Left hindlimb (tissue), 1 donor: Measurements from ENCODE around the gene THOC6.
A peak's percentile ranks its signal among the peaks of the same experiment; 100 is the strongest.

ENCODE experiments used
- DNase-seq: peaks from one replicate; pipeline ENCODE4 v3.0.0-alpha.2; 2018

THOC6 gene

DNA sequence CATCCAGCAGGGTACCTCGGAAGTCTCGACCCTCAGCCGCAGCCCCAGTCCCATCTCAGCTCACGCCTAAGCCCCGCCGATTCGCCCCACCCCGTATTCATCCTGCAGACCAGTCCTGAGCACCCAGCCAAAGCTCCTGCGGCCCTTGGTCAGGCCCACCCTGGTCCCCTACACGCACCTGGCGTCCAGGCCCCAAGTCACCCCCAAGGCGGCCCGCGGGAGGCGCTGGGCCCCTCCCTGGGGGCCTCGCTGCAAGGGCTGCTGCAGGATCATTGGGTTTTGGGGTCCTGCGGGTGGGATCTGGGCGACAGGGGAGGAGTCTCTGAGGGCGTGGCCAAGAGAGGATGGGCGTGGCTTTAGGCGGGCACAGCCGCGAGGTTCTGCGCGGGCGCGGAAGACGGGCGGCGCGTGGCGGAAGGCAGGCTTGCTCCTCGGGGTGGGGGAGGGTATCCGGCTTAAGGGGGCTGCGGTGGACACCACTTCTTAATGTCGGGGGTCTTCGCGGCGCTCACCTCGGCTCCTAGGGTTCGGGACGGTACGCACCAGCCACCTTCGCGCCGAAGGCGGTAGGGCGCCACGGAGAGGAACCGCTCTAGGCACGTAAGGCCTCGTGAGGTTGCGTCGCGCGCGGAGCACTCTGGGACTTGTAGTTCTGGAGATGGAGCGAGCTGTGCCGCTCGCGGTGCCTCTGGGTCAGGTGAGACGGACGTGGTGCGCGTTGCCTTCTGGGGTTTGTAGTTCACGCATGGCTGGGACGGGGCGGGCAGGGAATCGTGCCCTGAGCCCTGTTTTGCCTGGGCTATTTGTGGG is at the start of gene THOC6, which contains the start of gene HCFC1R1:
Gene THOC6 (plus strand): TSS at position 367 of the 810 bp plus-strand sequence. CDS start 292 bp downstream, at position 659.
Gene HCFC1R1 (minus strand): TSS at position 274 of the 810 bp plus-strand sequence. CDS start 1 bp downstream, at position 273.
- peak; percentile 97 for DNase-seq

DNA sequence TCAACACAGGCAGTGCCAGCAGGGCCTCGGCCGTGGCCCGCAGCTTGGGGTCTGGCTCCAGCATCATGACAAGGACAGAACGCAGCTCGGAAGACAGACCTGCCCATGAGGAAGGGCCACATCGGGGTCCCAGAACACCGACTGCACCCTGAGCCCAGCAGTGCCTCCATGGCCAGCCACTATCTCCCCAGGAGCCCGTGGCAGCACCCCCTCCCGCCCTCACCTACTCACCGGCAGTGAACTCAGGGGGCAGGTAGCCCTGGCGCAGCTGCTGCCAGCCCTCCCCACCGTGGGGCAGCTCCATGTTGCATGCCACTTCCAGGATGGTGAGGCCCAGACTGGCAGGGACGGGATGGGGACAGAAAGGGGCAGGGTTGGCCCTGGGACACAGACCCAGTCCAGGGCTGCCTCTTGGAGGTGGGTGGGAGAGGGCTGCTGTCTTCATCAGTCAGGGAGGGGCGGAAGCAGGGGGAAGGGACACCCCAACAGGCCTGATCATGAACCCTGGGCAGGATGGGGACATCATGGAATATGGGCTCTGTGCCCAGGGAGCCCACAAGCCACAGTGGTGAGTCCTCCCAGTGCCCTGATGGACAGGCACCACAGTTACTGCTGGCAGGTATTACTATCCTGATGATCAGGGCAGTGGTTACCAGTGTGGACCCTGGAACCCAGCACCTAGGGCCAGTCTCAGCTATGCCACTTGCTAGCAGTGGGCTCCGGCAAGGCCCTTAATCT is 49.3 kb upstream of the THOC6 start:
- no peak for DNase-seq

DNA sequence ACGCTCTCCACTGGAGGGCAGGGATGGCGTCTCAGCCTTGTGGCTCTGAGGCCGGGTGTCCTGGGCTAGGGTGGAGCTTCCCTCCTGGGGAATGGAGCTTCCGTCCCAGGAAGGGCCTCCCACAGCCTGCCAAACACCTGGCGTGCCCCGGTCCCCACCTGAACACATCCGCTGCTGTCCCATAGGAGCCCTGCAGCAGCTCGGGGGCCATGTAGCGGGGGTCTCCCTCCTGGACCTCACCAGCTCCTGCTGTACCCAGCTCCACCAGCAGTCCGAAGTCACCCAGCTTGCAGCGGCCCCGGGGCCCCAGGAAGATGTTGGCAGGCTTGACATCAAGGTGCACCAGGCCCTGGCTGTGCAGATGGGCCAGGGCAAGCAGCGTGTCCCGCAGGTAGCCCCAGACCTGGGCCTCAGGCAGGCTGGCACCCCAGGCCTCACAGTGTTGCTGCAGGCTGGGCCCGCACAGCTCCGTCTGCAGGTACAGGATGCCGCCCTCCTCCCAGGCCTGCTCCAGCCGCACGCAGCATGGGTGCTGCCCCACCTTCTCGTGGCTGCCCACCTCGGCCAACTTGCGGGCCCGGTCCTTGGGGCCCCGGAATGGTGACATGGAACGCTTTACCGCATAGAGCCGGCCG is 48.6 kb upstream of the THOC6 start:
- no peak for DNase-seq

DNA sequence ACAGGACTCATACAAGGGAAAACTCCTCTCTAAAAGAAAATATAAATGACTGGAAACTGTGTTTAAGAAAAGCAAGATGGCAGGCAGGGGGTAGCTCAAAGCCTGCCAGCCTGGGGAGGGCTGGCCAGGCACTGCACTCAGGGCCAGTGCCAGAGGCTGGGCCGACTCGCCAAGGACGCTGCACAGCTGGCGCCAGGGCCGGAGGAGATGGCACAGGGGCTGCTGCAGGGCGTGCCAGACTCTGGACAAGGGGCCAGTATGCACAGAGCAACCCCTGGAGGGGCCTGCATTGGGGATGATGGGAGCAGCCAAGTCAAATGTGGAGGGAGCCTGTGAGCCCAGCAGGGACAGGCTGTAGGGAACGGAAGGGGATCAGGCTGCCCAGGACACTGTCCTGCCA is 47.6 kb upstream of the THOC6 start:
- no peak for DNase-seq

DNA sequence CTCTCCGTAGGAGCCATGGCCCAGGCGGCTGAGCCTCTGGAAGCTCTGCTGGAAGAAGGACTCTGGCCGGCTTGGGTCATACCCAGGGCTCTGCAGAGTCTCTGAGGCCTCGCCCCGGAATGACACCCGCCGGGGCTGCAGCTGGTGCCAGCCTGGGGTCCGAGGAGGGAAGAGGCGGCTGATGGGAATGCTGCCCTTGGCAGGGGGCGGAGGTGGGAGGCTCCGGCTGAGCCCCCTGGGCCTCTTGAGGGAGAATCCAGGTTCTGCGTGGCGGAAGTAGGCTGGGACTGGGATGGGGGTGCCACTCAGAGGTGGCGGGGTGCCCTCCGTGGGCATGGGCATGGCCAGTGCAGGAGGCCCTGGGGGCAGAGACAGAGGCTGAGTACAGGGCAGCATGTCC is 47.2 kb upstream of the THOC6 start:
- DNase-seq = no peak

DNA sequence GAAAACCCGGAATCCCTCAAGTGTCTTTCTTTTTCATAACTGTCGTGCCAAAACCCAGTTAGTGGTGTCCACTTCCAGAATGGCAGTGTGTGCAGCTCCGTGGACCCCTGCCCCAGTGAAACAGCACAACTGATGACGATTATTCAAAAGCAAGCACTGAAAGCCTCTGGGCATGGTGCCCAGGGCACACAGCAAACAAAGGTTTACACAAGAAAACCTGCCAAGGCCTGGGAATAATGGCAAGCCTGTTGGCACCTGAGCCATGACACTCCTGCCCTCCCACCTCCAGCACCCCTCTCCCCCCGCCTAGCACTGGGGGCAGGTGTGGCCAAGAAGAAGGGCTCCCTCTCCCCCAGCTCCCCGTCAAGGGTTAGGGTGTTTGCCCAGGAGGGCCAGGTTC is 46.4 kb upstream of the THOC6 start:
- DNase-seq = no peak

DNA sequence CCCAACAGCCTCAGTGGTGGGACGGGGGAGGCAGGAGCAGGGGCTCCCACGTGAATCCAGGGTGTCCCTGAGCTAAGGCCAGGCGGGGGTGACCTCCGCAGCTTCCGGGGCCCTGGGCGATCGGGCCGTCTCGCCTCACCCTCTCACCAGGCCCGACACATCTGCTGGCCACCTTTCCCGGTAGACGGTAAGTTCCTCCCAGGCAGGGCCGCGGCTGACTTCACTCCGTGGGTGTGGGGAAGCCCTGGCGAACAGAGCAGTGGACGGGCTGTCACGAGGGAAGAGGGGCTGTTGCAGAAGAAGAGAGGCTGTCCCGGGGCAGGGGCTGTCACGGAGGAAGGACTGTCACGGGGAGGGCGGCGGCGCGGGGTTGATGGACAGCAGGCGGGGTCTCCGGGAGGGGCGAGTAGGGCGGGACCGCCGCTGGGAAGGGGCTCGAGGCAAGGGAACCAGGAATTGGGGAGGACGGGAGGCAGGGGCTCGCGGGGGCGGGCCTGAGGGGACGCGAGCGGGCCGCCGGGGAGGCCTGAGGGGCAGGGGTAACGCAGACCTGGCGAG is 44.1 kb upstream of the THOC6 start:
- DNase-seq = no peak

DNA sequence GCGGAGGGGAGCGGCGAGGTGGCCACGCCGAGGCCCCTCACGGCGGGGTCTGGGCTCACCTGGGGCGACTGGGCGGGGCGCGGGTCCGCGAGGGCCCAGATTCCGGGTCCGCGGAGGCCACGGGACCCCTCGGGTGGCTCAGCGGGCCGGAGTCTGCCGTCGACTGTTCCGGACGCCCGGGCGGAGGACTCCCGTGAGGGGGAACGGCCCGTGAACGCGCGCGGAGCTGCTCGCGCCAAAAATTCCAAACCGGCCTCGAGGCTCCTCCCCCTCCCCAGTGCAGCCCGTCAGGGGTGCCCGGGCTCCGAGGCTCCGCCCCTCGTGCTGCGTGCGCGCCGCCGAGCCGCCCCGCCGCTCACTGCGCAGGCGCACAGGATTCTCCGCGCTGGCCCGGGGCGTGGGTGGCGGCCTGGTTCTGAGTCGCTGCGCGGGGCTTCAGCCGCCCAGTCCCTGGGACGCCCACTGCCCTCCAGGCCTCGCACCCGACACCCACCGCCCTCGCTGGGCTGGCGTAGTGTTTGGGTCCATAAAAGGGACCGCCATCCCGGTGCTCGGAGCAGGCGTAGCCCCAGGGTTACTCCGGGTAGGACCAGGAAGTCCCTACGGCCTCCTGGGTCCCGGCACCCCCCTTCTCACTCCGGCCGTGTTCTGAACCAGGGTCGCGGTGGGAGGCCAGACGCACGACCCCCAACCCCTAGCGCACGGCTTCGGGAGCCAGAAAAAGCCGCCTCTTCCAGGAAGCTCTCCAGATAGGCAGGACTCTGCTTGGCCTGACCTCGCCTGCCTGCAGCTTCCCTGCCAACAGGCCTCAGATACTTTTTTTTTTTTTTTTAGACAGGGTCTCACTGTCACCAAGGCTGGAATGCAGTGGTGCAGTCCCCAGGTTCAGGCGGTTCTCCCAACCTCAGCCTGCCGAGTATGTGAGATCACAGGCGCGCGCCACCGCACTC is 43.3 kb upstream of the THOC6 start, which contains the start of gene PKMYT1:
Gene PKMYT1 (minus strand): TSS at position 220 of the 950 bp plus-strand sequence. CDS start 789 bp downstream, outside the sequence.
- DNase-seq = peak; percentile 95

DNA sequence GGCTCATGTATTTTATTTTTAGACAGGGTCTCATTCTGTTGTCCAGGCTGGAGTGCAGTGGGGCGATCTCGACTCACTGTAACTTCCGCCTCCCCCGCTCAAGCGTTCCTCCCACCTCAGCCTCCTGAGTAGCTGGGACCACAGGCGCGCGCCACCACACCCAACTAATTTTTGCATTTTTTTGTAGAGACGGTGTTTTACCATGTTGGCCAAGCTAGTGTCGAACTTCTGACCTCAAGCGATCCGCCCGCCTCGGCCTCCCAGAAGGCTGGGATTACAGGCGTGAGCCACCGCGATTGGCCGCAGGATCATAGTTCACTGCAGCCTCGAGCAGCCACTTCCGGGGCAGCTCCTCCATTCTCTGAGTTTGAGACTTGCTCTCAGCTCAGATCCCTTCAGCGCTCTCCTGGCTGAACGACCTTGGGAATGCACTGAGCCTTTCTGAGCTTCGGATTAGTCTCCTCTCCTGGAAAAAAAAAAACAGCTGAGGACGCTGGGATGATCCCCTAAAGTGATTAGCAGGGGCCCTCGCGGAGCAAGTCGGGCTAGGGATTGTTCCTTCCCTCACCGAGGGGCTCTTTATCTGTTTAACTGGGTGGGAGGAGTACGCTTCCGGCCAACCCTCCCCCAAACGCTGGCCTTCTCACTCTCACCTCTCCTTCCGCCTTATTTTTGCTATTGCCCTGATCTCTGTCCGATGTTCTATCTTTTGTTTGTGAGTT is 42.5 kb upstream of the THOC6 start:
- DNase-seq = no peak

DNA sequence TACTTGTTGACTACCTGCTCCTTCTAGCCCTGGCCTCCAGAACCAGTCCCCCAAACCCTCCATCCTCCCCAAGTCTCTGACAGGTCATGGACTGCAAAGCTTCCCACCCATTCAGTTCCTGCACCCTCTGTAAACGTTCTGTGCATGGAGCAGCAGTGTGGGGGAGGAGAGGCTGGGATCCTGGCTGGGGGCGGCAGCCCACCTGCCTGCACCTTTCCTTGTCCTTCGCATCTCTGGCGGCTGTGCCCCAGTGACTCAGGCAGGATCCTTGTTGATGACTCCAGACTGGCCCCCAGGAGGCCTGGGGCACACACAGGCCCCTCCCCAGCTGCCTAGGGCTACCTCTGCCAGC is 42.0 kb upstream of the THOC6 start:
- DNase-seq = no peak

DNA sequence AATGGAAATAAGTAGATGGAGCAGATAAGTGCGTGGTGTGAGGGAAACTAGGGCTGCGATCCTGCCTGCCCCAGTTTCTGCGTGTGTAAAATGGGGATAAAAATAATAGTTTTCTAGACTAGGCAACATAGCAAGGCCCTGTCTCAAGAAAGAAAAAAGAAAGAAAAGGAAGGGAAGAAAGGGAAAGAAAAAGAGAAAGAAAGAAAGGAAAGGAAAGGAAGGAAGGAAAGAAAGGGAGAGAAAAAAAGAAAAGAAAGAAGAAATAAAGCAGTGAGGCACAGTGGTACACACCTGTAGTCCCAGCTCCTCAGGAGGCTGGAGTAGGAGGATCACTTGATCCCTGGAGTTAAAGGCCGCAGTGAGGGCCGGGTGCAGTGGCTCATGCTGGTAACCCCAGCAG is 41.4 kb upstream of the THOC6 start:
- no peak for DNase-seq

DNA sequence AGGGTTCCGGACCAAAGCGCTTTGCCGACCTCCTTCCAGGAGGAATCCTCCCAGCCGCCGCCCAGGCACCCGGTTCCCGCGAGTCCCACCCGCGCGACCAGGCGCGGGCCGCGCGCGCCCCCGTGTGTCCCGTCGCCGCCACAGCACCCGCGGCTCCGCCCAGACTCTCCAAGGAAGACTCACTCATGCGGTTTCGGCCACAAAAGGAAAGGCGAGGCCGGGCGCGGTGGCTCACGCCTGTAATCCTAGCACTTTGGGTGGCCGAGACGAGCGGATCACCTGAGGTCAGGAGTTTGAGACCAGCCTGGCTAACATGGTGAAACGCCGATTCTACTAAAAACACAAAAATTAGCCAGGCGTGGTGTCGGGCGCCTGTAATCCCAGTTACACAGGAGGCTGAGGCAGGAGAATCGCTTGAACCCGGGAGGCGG is 40.1 kb upstream of the THOC6 start:
- peak; percentile 85 for DNase-seq

DNA sequence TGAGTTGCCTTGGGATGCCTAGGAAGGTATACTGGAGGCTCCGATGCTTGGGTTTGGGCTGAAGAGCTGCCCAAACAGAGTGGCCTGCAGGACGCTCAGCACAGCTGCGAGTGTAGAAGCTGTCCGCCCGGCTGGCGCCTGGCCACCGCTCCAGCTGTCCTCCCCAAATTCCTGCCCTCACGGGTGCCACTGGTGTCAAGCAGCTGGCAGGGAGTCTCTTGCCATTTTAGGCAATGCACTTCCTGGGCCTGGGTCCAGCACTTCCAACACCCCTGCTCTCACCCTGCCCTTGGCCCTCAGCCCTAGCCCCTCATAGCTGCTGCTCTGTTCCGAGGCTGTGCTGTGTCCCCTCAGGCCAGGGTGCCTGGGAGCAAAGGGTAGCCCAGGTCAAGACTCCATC is 38.4 kb upstream of the THOC6 start:
- DNase-seq = peak; percentile 77

DNA sequence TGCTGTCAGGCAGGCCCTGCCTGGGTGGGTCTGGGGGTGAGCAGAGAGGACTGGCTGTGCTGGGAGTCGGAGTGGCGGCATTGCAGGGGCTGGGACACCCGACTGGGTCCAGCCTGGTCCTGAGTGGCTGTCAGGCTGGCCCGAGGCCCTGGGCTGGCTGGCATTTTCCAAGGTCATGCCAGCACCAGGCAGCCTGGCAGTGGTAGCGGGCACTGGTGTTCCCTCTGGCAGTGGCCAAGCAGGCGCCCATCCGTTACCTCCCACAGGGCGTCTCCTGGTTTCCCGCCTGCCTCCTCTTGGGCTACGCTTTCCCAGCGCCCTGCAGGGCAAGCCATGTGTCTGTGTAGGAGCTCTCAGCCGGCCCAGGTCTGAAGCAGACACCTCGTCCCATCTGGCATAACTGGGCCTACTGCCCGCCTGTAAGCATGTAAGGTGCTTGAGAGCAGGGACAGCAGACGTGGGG is 37.9 kb upstream of the THOC6 start:
- no peak for DNase-seq

DNA sequence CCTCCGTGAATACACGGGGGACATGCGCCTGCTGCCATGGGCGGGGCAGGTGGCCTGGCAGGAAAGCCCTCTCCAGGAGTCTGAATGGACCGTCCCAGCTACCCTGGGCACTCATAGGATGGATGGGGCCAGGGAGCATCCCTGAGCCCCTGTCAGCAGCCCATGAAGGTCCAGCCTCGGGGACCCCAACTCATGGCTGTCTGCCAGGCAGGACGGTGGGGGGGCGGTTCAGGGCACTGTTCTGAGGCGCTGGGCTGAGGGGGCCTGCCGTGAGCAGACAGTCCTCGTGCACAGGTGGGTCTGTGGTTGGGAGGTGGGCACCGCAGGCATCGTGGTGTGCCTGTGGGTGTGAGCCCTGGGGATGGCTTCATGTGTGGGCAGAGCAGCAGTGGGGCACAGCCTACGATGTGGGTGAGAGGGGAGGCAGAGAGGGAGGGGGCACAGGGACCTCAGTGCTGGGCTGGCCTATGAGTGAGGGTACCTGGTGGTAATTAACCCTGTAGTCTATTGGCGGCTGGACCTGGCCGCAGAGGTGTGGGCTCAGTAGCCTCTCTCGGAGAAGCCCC is 37.1 kb upstream of the THOC6 start:
- no peak for DNase-seq

DNA sequence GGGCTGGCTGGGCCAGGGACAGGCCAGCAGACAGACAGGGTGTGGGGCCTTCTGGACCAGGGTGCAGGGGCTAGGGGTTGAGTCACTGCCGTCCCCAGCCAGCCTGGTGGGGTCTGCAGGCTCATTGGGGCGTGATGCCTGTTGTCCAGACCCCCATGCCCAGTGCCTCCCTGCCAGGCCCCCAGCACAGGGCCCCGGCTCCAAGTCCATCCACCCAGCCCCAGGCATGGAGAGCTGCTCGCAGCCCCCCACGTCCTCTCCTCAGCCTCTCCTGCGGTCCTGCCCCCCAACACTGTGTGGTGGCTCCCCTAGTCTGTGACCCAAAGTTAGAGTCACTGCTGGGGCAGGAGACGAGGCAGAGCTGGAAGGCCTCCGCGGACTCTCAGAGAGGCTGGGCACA is 36.5 kb upstream of the THOC6 start:
- DNase-seq = no peak

DNA sequence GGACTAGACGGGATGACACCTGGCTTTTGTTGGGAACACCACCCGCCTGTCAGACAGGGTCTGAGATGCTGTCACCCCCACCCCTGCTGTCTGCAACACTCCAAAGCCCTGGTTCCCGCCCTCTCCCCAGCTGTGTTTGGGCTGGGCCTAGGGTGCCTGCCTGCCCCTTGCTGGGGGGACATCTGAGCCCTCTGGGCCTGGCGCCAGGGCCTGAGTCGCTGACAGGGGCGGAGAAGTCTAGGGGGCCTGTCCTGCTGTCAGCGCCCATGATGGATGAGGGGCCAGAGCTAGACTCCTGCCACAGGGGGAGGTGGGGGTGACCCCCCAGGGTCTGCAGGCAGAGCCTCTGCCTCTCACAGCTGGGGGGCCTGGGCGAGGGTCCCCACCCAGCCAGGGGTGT is 36.0 kb upstream of the THOC6 start:
- peak; percentile 74 for DNase-seq

DNA sequence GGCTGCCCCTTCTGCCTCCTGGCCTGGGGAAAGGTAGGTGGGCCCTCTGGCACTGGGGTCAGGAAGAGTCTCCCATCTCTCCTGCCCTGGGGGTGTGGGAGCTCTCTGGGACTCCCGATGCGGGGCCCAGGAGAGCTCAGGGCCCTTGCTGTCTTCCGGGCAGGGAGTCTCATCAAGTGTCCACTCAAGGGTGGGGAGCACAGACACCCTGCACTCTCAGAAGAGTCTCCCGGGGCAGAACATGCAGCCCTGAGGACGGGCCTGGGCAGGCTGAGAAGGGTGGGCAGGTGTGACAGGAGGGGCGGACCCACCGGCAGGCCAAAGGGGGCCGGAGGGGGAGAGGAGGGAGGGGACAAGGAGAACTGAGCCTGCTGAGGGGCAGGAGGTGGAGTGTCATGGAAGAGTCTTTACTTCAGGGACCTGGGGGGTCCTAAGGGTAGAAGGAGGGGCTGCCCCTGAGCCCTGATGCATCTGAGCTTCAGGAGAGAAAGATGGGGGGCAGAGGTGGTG is 35.2 kb upstream of the THOC6 start:
- no peak for DNase-seq

DNA sequence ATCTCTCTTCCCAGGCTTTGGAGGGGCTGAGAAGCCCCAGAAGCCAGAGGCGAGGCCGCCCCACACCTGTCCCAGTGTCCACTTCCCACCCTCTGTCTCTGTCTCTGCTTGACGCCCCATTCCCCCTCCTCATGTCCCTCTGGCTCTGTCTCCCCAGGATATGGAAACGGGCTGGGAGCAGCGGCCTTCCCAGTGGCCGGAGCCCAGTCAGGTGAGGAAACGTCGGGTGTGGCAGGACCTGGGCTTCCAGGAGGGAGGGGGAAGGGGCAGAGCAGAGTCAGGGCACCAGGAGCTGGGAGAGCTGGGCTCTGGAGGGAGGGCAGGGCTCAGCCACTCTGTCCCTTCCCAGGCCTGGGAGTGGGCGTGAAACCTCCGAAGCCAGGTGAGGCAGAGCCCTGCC is 32.9 kb upstream of the THOC6 start:
- DNase-seq = no peak

DNA sequence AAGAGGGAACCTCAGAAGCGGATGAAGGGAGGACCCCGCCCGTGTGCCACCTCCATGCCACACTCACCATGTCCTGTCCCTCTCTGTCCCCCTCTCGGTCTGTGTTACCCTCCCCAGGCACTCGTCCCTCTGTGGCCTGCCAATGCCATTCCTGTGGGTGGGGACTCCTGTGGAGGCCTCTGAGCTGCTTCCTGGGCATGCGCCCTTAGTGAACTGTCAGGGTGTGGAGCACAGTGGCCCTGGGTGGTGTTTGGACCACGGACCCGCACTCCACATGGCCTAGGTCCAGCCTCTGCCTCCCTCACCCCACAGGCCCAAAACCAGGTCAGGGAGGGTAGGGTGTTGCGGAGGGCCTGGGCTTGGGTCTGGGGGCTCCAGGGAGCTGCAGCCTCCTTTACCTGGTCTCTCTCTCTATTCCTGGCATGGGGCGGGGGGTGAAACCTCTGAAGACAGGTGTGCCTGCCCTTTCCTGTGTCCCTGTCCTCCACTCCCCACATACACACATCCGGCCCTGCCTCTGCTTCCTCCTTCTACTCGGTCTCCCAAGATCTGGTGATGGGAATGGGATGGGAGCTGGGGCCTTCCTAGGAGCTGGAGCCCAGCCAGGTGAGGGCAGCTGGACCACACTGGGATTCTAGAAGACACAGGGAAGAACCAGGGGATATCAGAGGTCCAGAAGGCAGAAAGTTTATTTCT is 32.1 kb upstream of the THOC6 start:
- no peak for DNase-seq
